Spleen (tissue), 11 donors: Measurements from ENCODE around the gene AKT2. TPM values are rescaled to one million over a fixed set of nuclear protein-coding genes. Genes with fewer than 3 reads are reported as not detected.

ENCODE experiments used
- DNase-seq: peaks from one replicate; pipeline ENCODE4 v3.0.0-alpha.2; 2020
- H3K27ac ChIP-seq, 8 donors: fragments of 200-600 bp; sonication (generic) in 7 of 8; 1 replicate in 4 of 8; 2 replicates in 4 of 8; pipeline versions ENCODE4 v1.5.0 to v1.8.0; 2016 to 2021; ENCODE audit warnings: inconsistent platforms in 4 of 8, mild to moderate bottlenecking in 4 of 8, moderate library complexity in 1 of 8
- H3K27me3 ChIP-seq, 7 donors: fragments of 200-600 bp; sonication (generic) in 6 of 7; replicated peaks in 1 of 7; 1 replicate in 4 of 7; 2 replicates in 3 of 7; pipeline versions ENCODE4 v1.5.0 to v1.8.0; 2016 to 2021; ENCODE audit warnings: inconsistent platforms in 3 of 7, mild to moderate bottlenecking in 1 of 7
- H3K36me3 ChIP-seq, 6 donors: fragments of 200-600 bp; sonication (generic) in 5 of 6; 1 replicate in 4 of 6; 2 replicates in 2 of 6; pipeline versions ENCODE4 v1.5.0 to v1.8.0; 2016 to 2021; ENCODE audit warnings: inconsistent platforms in 2 of 6
- H3K4me1 ChIP-seq, 6 donors: fragments of 200-600 bp; sonication (generic) in 5 of 6; 1 replicate in 3 of 6; 2 replicates in 3 of 6; pipeline versions ENCODE4 v1.5.0 to v1.8.0; 2016 to 2021; ENCODE audit warnings: inconsistent platforms in 3 of 6
- H3K4me3 ChIP-seq, 8 donors: fragments of 200-600 bp; sonication (generic) in 7 of 8; 1 replicate in 4 of 8; 2 replicates in 4 of 8; pipeline versions ENCODE4 v1.5.0 to v1.8.0; 2016 to 2021; ENCODE audit warnings: inconsistent platforms in 4 of 8, mild to moderate bottlenecking in 4 of 8, moderate library complexity in 2 of 8
- H3K9me3 ChIP-seq, 8 donors: fragments of 200-600 bp; sonication (generic) in 7 of 8; 1 replicate in 4 of 8; 2 replicates in 4 of 8; pipeline versions ENCODE4 v1.5.0 to v1.8.0; 2016 to 2021; ENCODE audit warnings: inconsistent platforms in 4 of 8
- CTCF ChIP-seq, 11 experiments: fragments of 200-600 bp in 7 of 11; fragments of 450-650 bp in 4 of 11; sonication (generic) in 4 of 11; IDR thresholded peaks in 8 of 11; conservative IDR thresholded peaks in 3 of 11; 1 replicate in 7 of 11; 2 replicates in 4 of 11; pipeline versions ENCODE4 v1.4.0 to v1.8.0; 2016 to 2021; ENCODE audit warnings: antibody characterized with exemption in 11 of 11, inconsistent platforms in 4 of 11, mild to moderate bottlenecking in 1 of 11
- POLR2A ChIP-seq, 3 donors: fragments of 450-650 bp; IDR thresholded peaks; one replicate each; pipeline ENCODE4 v1.5.1; 2017; ENCODE audit warnings: antibody characterized with exemption in 3 of 3, mild to moderate bottlenecking in 1 of 3
- POLR2AphosphoS5 ChIP-seq, 3 donors: sonication (generic); formaldehyde crosslinking; IDR thresholded peaks; one replicate each; pipeline ENCODE4 v1.5.1; 2017; ENCODE audit warnings: antibody characterized with exemption in 3 of 3
- WGBS, 5 donors: extraction: QIAGEN DNeasy Blood & Tissue Kit in 3 of 5; methylation state at CpG; one replicate each; pipeline versions ENCODE4 v1.1.5 to v1.1.7; 2013 to 2018; 5-methylcytosine and 5-hydroxymethylcytosine counted together
- intact Hi-C: fragments of 100-400 bp; cut with DNase I; formaldehyde crosslinking; loops from one replicate; pipeline ENCODE4 v1.15.0; 2023; ENCODE audit warnings: low total_unique reads
- polyA plus RNA-seq, 3 donors: library from polyadenylated mRNA; stranded (reverse); fragments of 200-250 nt; gene quantifications; one replicate each; pipeline ENCODE4 v1.2.1, GENCODE V29; 2013
- total RNA-seq, 7 donors: library from RNA; depleted of rRNA in 3 of 7; stranded (reverse); fragments of >200 nt in 3 of 7; fragmentation: NEBNext Ultra II Directional in 4 of 7; extraction: Animal tissue kit (Norgen Biotek cat#: 25700) in 4 of 7; gene quantifications; one replicate each; pipeline versions ENCODE4 v1.1.0 to v1.2.1, GENCODE V29; 2016 to 2021
- donor health status: healthy with polysubstance abuse.
- donor health status: DM: no; HTN: no; CAD: no; lungs with moderate emphysema.
- donor health status: DM: no; HTN: no; CAD: no.
- donor health status: Bipolar disorder and iron deficiency.
- donor health status: healthy.
- donor health status: DM: no; HTN: no; CAD: no.
- donor health status: DM: yes; HTN: yes; CAD: no.

AKT2 gene
- total and polyA plus RNA-seq, 10 donors = 28.8 to 134 (median 98.9) TPM

- Histone ChIP-seq H3K4me3 (no peak overlapping the region), H3K4me1 (peaks cover 0 to 35% (median 20%) of the 10 kb centered on the region in 6 donors), H3K9me3 (no peaks in the 10 kb centered on the region), H3K36me3 (peaks cover 0 to 98% (median 86%) of the 10 kb centered on the region in 6 donors), H3K27ac (no peak overlapping the region), H3K27me3 (no peaks in the 10 kb centered on the region)
- intact Hi-C loops = no loop called here
- 92 to 95% (median 93%) methylated on average over 7 to 9 of the region's 9 CpGs for WGBS, 5 donors
- no peak for DNase-seq
- no peak for TF ChIP-seq CTCF (IDR thresholded peaks at IDR 0.05 in 8 of 11, conservative IDR thresholded peaks at IDR 0.05 in 3 of 11)
- no peak for TF ChIP-seq POLR2AphosphoS5 (IDR thresholded peaks at IDR 0.05)
- no peak for TF ChIP-seq POLR2A (IDR thresholded peaks at IDR 0.05)
Observed at GRCh38 chr19:40238775-40239174, 46.4 kb downstream of the AKT2 start.

GRCh38 chr19:40237791-40238190 lies 47.4 kb downstream of the AKT2 start:
- intact Hi-C loops = no loop called here
- TF ChIP-seq CTCF (IDR thresholded peaks at IDR 0.05 in 8 of 11, conservative IDR thresholded peaks at IDR 0.05 in 3 of 11) (no peak), POLR2AphosphoS5 (IDR thresholded peaks at IDR 0.05) (no peak), POLR2A (IDR thresholded peaks at IDR 0.05) (no peak)
- WGBS, 5 donors = 89 to 98% (median 93%) methylated on average over 8 to 14 of the region's 14 CpGs

GRCh38 chr19:40236366-40236765 lies 48.8 kb downstream of the AKT2 start:
- H3K4me3 ChIP-seq = no peak overlapping the region
- WGBS, 5 donors = 90 to 96% (median 92%) methylated on average over 6 of the region's 6 CpGs
- intact Hi-C loops = no loop called here
- no peaks in the 10 kb centered on the region for H3K27me3 ChIP-seq
- DNase-seq = no peak
- peaks cover 0 to 94% (median 83%) of the 10 kb centered on the region in 6 donors for H3K36me3 ChIP-seq
- TF ChIP-seq POLR2A (IDR thresholded peaks at IDR 0.05) = no peak
- no peak for TF ChIP-seq POLR2AphosphoS5 (IDR thresholded peaks at IDR 0.05)
- no peak for TF ChIP-seq CTCF (IDR thresholded peaks at IDR 0.05 in 8 of 11, conservative IDR thresholded peaks at IDR 0.05 in 3 of 11)
- H3K4me1 ChIP-seq = peaks cover 0 to 26% (median 14%) of the 10 kb centered on the region in 6 donors
- H3K27ac ChIP-seq = no peak overlapping the region
- no peaks in the 10 kb centered on the region for H3K9me3 ChIP-seq

More at GRCh38 chr19:40237791-40238190, 47.4 kb downstream of the AKT2 start:
- no peaks in the 10 kb centered on the region for H3K27me3 ChIP-seq
- H3K9me3 ChIP-seq = no peaks in the 10 kb centered on the region
- peaks cover 0 to 26% (median 13%) of the 10 kb centered on the region in 6 donors for H3K4me1 ChIP-seq
- no peak for DNase-seq
- H3K36me3 ChIP-seq = peaks cover 0 to 100% (median 95%) of the 10 kb centered on the region in 6 donors
- no peak overlapping the region for H3K4me3 ChIP-seq
- H3K27ac ChIP-seq = no peak overlapping the region

GRCh38 chr19:40236026-40236355 lies 49.2 kb downstream of the AKT2 start:
- no peak for DNase-seq
- H3K4me3 ChIP-seq = no peak overlapping the region
- H3K36me3 ChIP-seq = peaks cover 0 to 90% (median 79%) of the 10 kb centered on the region in 6 donors
- H3K4me1 ChIP-seq = peaks cover 0 to 26% (median 14%) of the 10 kb centered on the region in 6 donors
- WGBS, 5 donors = 89 to 98% (median 92%) methylated on average over 8 to 9 of the region's 9 CpGs
- TF ChIP-seq CTCF (IDR thresholded peaks at IDR 0.05 in 8 of 11, conservative IDR thresholded peaks at IDR 0.05 in 3 of 11) = no peak
- no peak for TF ChIP-seq POLR2A (IDR thresholded peaks at IDR 0.05)
- TF ChIP-seq POLR2AphosphoS5 (IDR thresholded peaks at IDR 0.05) = no peak
- no peak overlapping the region for H3K27ac ChIP-seq
- H3K9me3 ChIP-seq = no peaks in the 10 kb centered on the region
- intact Hi-C loops = no loop called here
- H3K27me3 ChIP-seq = no peaks in the 10 kb centered on the region
